HCT116 (cell line): ENCODE measurements around the gene VSIG4. TPM values are rescaled to one million over a fixed set of nuclear protein-coding genes. Genes with fewer than 3 reads are reported as not detected.

ENCODE experiments used
- ATAC-seq: fragments of 200-7000 bp; cut with Tn5 transposase; 2 replicates; pipeline ENCODE4 v1.9.1; 2020; ENCODE audit warnings: mild to moderate bottlenecking, moderate library complexity
- BruUV-seq: library from RNA; stranded (reverse); fragments of 400-500 nt; replicated peaks from 2 replicates; lab custom pipeline; 2021; lab: Mats Ljungman, UMichigan
- CTCF ChIA-PET: fragments of 300-600 bp; sonication (Branson Sonifier 250); formaldehyde crosslinking; loops from one replicate; lab custom pipeline; 2021; ENCODE audit warnings: antibody characterized with exemption; lab: Charles Lee
- POLR2A ChIA-PET: fragments of 300-600, 350-600 bp; sonication (Branson Sonifier 250); formaldehyde crosslinking; loops from one replicate; lab custom pipeline; 2021; ENCODE audit warnings: antibody characterized with exemption; lab: Charles Lee
- RAD21 ChIA-PET, 2 experiments: fragments of 300-600 bp; sonication (Branson Sonifier 250); formaldehyde crosslinking; loops; one replicate each; lab custom pipeline; 2023; ENCODE audit warnings: low total read pairs in 2 of 2; ENCODE audit not compliant: uncharacterized antibody in 2 of 2, unreplicated experiment in 2 of 2, low non-redundant PET in 1 of 2; lab: Charles Lee
- DNase-seq: peaks from one replicate; pipeline ENCODE4 v3.0.0-alpha.2; 2010; ENCODE audit warnings: low read depth, low spot score
- H2AFZ ChIP-seq: fragments of 200-600 bp; shearing (Covaris generic), sonication (generic); 2 replicates; pipeline ENCODE4 v1.6.1; 2017; ENCODE audit warnings: low read depth, mixed run types, mixed read lengths, antibody characterized with exemption, low read length; ENCODE audit not compliant: poor library complexity, severe bottlenecking
- H3K27ac ChIP-seq: 2 replicates; pipeline ENCODE4 v1.5.1; 2012; ENCODE audit warnings: low read depth, low read length
- H3K27me3 ChIP-seq: fragments of 200-600 bp; sonication (generic); 2 replicates; pipeline ENCODE4 v1.6.1; 2016; ENCODE audit warnings: mixed run types, low read length, mixed read lengths; ENCODE audit not compliant: insufficient read depth
- H3K36me3 ChIP-seq, 2 experiments: fragments of 200-500 bp in 1 of 2; fragments of 200-600 bp in 1 of 2; sonication (Bioruptor generic) in 1 of 2; sonication (generic) in 1 of 2; 2 replicates each; pipeline versions ENCODE4 v1.5.1 to v1.6.1; 2014 to 2016; ENCODE audit warnings: low read length in 2 of 2, inconsistent platforms in 1 of 2, mixed read lengths in 1 of 2, mixed run types in 1 of 2; ENCODE audit not compliant: insufficient read depth in 2 of 2, control insufficient read depth in 1 of 2
- H3K4me1 ChIP-seq, 2 experiments: fragments of 200-600 bp in 1 of 2; sonication (generic) in 1 of 2; 2 replicates each; pipeline versions ENCODE4 v1.5.1 to v1.6.1; 2012 to 2017; ENCODE audit warnings: low read length in 2 of 2, inconsistent platforms in 1 of 2, mild to moderate bottlenecking in 1 of 2, mixed read lengths in 1 of 2, mixed run types in 1 of 2, moderate library complexity in 1 of 2; ENCODE audit not compliant: insufficient read depth in 2 of 2, control insufficient read depth in 1 of 2
- H3K4me2 ChIP-seq: fragments of 200-600 bp; sonication (generic); 2 replicates; pipeline ENCODE4 v1.6.1; 2017; ENCODE audit warnings: mixed run types, low read length, mixed read lengths
- H3K4me3 ChIP-seq, 2 experiments: fragments of 200-600 bp in 1 of 2; sonication (generic) in 1 of 2; replicated peaks in 1 of 2; 2 replicates each; pipeline ENCODE4 v1.5.1; 2011 to 2016; ENCODE audit warnings: low read length in 2 of 2, control low read depth in 1 of 2, low read depth in 1 of 2, mild to moderate bottlenecking in 1 of 2, mixed read lengths in 1 of 2, mixed run types in 1 of 2
- H3K79me2 ChIP-seq: fragments of 200-600 bp; sonication (generic); 2 replicates; pipeline ENCODE4 v1.6.1; 2017; ENCODE audit warnings: mild to moderate bottlenecking, mixed run types, low read length, moderate library complexity, mixed read lengths; ENCODE audit not compliant: insufficient read depth
- H3K9ac ChIP-seq: fragments of 200-600 bp; sonication (generic); 2 replicates; pipeline ENCODE4 v1.6.1; 2016; ENCODE audit warnings: low read length, mixed read lengths
- H3K9me2 ChIP-seq: fragments of 200-600 bp; sonication (generic), shearing (Covaris generic); 2 replicates; pipeline ENCODE4 v1.6.1; 2017; ENCODE audit warnings: mixed run types, mild to moderate bottlenecking, moderate library complexity; ENCODE audit not compliant: insufficient read depth
- H3K9me3 ChIP-seq, 2 experiments: fragments of 200-500 bp in 1 of 2; fragments of 200-600 bp in 1 of 2; sonication (Bioruptor generic) in 1 of 2; sonication (generic) in 1 of 2; 2 replicates each; pipeline ENCODE4 v1.6.1; 2014 to 2017; ENCODE audit warnings: low read length in 2 of 2, mixed read lengths in 2 of 2, inconsistent platforms in 1 of 2, low read depth in 1 of 2, mild to moderate bottlenecking in 1 of 2, mixed run types in 1 of 2, moderate library complexity in 1 of 2; ENCODE audit not compliant: control insufficient read depth in 1 of 2, insufficient read depth in 1 of 2
- H4K20me1 ChIP-seq: fragments of 200-600 bp; sonication (generic), shearing (Covaris generic); 2 replicates; pipeline ENCODE4 v1.6.1; 2017; ENCODE audit warnings: mixed run types, mild to moderate bottlenecking, moderate library complexity; ENCODE audit not compliant: insufficient read depth
- EGR1 ChIP-seq: IDR thresholded peaks from 2 replicates; pipeline ENCODE4 v1.6.1; 2012; ENCODE audit warnings: low read depth
- ELF1 ChIP-seq: IDR thresholded peaks from 2 replicates; pipeline ENCODE4 v1.6.1; 2012; ENCODE audit warnings: low read depth, borderline replicate concordance
- EZH2 ChIP-seq: fragments of 200-600 bp; sonication (generic); IDR thresholded peaks from 2 replicates; pipeline ENCODE4 v1.6.1; 2017; ENCODE audit warnings: antibody characterized with exemption, mixed run types
- EZH2phosphoT487 ChIP-seq: fragments of 200-600 bp; IDR thresholded peaks from 2 replicates; pipeline ENCODE4 v1.6.1; 2018; ENCODE audit warnings: antibody characterized with exemption, borderline replicate concordance
- FOSL1 ChIP-seq: IDR thresholded peaks from 2 replicates; pipeline ENCODE4 v1.6.1; 2012; ENCODE audit warnings: low read depth
- JUND ChIP-seq: IDR thresholded peaks from 2 replicates; pipeline ENCODE4 v1.6.1; 2012
- RAD21 ChIP-seq: IDR thresholded peaks from 2 replicates; pipeline ENCODE4 v1.6.1; 2012; ENCODE audit warnings: low read depth, mild to moderate bottlenecking
- SIN3A ChIP-seq: IDR thresholded peaks from 2 replicates; pipeline ENCODE4 v1.6.1; 2012; ENCODE audit warnings: low read depth
- SRF ChIP-seq: IDR thresholded peaks from 2 replicates; pipeline ENCODE4 v1.6.1; 2012; ENCODE audit warnings: low read depth
- ZFX ChIP-seq: fragments of 450-650 bp; IDR thresholded peaks from 2 replicates; pipeline ENCODE4 v1.6.1; 2017
- ZNF274 ChIP-seq: fragments of 200-500 bp; sonication (Bioruptor generic); IDR thresholded peaks from 2 replicates; pipeline ENCODE4 v1.6.1; 2014; ENCODE audit warnings: mild to moderate bottlenecking, low read depth, low read length, inconsistent platforms
- intact Hi-C: fragments of 100-400 bp; cut with micrococcal nuclease; formaldehyde crosslinking; loops from 2 replicates; pipeline ENCODE4 v1.10.0; 2022
- total RNA-seq: library from RNA; stranded (reverse); gene quantifications from one replicate; pipeline ENCODE4 v1.2.1, GENCODE V29; 2021; ENCODE audit not compliant: unreplicated experiment
- TF ChIP-seq, protein P1 (sequence below): IDR thresholded peaks from 2 replicates; pipeline ENCODE4 v1.6.1; 2011; ENCODE audit warnings: mild to moderate bottlenecking, low read length, moderate library complexity; ENCODE audit not compliant: insufficient replicate concordance; ENCODE audit errors: extremely low read depth
- TF ChIP-seq, protein P2 (sequence below): IDR thresholded peaks from 2 replicates; pipeline ENCODE4 v1.6.1; 2012; ENCODE audit warnings: low read depth
- TF ChIP-seq, protein P3 (sequence below), 3 experiments: fragments of 200-600 bp in 1 of 3; sonication (generic) in 1 of 3; IDR thresholded peaks in 2 of 3; conservative IDR thresholded peaks in 1 of 3; 2 replicates each; pipeline ENCODE4 v1.5.1; 2012 to 2017; ENCODE audit warnings: low read depth in 2 of 3, low read length in 2 of 3, antibody characterized with exemption in 1 of 3, borderline replicate concordance in 1 of 3, control low read depth in 1 of 3, mild to moderate bottlenecking in 1 of 3, mixed read lengths in 1 of 3, mixed run types in 1 of 3, moderate library complexity in 1 of 3; ENCODE audit not compliant: insufficient read depth in 1 of 3
- TF ChIP-seq, protein P4 (sequence below): IDR thresholded peaks from 2 replicates; pipeline ENCODE4 v1.6.1; 2012
- TF ChIP-seq, protein P5 (sequence below): IDR thresholded peaks from 2 replicates; pipeline ENCODE4 v1.6.1; 2012

The VSIG4 gene
- total RNA-seq, 1 experiment from 2014 or later: 0.59 TPM

DNA sequence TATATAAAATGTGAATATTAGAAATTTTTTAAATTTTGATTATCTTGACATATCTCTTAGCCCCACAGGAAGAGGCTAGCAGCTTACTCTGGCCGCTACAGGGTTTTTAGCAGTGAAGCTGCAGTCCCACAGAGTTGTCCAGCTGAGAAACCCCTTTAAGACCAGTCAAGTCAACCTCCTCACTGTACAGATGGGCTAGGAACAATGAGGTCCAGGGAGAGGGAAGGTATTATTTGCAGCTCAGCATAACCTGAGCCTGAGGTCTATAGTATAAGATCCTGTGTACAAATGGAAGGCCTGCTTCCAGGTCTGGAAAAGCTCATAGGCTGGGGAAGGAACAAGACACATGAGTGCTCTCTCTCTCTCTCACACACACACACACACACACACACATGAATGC is 1.8 kb downstream of the VSIG4 start:
- Histone ChIP-seq H3K79me2 (no peaks in the 10 kb centered on the region), H3K9ac (no peak overlapping the region), H3K4me1 (no peaks in the 10 kb centered on the region), H2AFZ (no peak overlapping the region), H3K9me3 (no peaks in the 10 kb centered on the region), H3K4me2 (no peak overlapping the region), H3K27ac (no peak overlapping the region), H3K27me3 (no peaks in the 10 kb centered on the region), H3K4me3 (no peak overlapping the region), H3K9me2 (no peaks in the 10 kb centered on the region), H3K36me3 (no peaks in the 10 kb centered on the region), H4K20me1 (no peaks in the 10 kb centered on the region)
- no peak for ATAC-seq
- TF ChIP-seq SRF (no peak), EGR1 (no peak), EZH2phosphoT487 (no peak), JUND (no peak), ZNF274 (no peak), EZH2 (no peak), RAD21 (no peak), ELF1 (no peak), SIN3A (no peak), ZFX (no peak), FOSL1 (no peak)
- TF ChIP-seq, protein P1, sequence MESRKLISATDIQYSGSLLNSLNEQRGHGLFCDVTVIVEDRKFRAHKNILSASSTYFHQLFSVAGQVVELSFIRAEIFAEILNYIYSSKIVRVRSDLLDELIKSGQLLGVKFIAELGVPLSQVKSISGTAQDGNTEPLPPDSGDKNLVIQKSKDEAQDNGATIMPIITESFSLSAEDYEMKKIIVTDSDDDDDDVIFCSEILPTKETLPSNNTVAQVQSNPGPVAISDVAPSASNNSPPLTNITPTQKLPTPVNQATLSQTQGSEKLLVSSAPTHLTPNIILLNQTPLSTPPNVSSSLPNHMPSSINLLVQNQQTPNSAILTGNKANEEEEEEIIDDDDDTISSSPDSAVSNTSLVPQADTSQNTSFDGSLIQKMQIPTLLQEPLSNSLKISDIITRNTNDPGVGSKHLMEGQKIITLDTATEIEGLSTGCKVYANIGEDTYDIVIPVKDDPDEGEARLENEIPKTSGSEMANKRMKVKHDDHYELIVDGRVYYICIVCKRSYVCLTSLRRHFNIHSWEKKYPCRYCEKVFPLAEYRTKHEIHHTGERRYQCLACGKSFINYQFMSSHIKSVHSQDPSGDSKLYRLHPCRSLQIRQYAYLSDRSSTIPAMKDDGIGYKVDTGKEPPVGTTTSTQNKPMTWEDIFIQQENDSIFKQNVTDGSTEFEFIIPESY: no peak
- TF ChIP-seq, protein P2, sequence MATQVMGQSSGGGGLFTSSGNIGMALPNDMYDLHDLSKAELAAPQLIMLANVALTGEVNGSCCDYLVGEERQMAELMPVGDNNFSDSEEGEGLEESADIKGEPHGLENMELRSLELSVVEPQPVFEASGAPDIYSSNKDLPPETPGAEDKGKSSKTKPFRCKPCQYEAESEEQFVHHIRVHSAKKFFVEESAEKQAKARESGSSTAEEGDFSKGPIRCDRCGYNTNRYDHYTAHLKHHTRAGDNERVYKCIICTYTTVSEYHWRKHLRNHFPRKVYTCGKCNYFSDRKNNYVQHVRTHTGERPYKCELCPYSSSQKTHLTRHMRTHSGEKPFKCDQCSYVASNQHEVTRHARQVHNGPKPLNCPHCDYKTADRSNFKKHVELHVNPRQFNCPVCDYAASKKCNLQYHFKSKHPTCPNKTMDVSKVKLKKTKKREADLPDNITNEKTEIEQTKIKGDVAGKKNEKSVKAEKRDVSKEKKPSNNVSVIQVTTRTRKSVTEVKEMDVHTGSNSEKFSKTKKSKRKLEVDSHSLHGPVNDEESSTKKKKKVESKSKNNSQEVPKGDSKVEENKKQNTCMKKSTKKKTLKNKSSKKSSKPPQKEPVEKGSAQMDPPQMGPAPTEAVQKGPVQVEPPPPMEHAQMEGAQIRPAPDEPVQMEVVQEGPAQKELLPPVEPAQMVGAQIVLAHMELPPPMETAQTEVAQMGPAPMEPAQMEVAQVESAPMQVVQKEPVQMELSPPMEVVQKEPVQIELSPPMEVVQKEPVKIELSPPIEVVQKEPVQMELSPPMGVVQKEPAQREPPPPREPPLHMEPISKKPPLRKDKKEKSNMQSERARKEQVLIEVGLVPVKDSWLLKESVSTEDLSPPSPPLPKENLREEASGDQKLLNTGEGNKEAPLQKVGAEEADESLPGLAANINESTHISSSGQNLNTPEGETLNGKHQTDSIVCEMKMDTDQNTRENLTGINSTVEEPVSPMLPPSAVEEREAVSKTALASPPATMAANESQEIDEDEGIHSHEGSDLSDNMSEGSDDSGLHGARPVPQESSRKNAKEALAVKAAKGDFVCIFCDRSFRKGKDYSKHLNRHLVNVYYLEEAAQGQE: no peak
- TF ChIP-seq, protein P3, sequence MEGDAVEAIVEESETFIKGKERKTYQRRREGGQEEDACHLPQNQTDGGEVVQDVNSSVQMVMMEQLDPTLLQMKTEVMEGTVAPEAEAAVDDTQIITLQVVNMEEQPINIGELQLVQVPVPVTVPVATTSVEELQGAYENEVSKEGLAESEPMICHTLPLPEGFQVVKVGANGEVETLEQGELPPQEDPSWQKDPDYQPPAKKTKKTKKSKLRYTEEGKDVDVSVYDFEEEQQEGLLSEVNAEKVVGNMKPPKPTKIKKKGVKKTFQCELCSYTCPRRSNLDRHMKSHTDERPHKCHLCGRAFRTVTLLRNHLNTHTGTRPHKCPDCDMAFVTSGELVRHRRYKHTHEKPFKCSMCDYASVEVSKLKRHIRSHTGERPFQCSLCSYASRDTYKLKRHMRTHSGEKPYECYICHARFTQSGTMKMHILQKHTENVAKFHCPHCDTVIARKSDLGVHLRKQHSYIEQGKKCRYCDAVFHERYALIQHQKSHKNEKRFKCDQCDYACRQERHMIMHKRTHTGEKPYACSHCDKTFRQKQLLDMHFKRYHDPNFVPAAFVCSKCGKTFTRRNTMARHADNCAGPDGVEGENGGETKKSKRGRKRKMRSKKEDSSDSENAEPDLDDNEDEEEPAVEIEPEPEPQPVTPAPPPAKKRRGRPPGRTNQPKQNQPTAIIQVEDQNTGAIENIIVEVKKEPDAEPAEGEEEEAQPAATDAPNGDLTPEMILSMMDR (IDR thresholded peaks at IDR 0.05 in 2 of 3, conservative IDR thresholded peaks at IDR 0.05 in 1 of 3; ENCODE audit: borderline replicate concordance in 1 of 3, insufficient read depth in 1 of 3, low read depth in 2 of 3, low read length in 2 of 3): no peak
- TF ChIP-seq, protein P4, sequence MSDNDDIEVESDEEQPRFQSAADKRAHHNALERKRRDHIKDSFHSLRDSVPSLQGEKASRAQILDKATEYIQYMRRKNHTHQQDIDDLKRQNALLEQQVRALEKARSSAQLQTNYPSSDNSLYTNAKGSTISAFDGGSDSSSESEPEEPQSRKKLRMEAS: no peak
- TF ChIP-seq, protein P5, sequence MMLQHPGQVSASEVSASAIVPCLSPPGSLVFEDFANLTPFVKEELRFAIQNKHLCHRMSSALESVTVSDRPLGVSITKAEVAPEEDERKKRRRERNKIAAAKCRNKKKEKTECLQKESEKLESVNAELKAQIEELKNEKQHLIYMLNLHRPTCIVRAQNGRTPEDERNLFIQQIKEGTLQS: no peak
- RAD21 ChIA-PET: no interaction called here
- CTCF ChIA-PET: no interaction called here
- POLR2A ChIA-PET: no interaction called here
- intact Hi-C loops: no loop called here
- no peak for DNase-seq
- no TSS peak for BruUV-seq
